PFSK-1 (cell line): Measurements from ENCODE around the gene UGT1A10.

Source experiments
- FOXP2 ChIP-seq: optimal IDR thresholded peaks from 2 replicates; pipeline ENCODE3; 2011; ENCODE audit warnings: borderline replicate concordance, control low read depth, inconsistent platforms; ENCODE audit not compliant: insufficient read depth; ENCODE audit errors: extremely low read length, extremely low read depth
- POLR2AphosphoS5 ChIP-seq: IDR thresholded peaks from 2 replicates; pipeline ENCODE4 v1.6.1; 2012; ENCODE audit warnings: low read depth, mild to moderate bottlenecking, control low read depth, low read length, moderate library complexity
- REST ChIP-seq, 2 experiments: IDR thresholded peaks; 2 replicates each; pipeline versions ENCODE4 v1.6.1 to v1.8.0; 2011 to 2012; ENCODE audit warnings: low read depth in 2 of 2, low read length in 2 of 2, control low read depth in 1 of 2, inconsistent platforms in 1 of 2, mild to moderate bottlenecking in 1 of 2, moderate library complexity in 1 of 2; ENCODE audit not compliant: insufficient read depth in 1 of 2
- SIN3A ChIP-seq: IDR thresholded peaks from 2 replicates; pipeline ENCODE4 v1.6.1; 2012; ENCODE audit warnings: mild to moderate bottlenecking, low read length, moderate library complexity, borderline replicate concordance; ENCODE audit not compliant: insufficient read depth
- TAF1 ChIP-seq: IDR thresholded peaks from 2 replicates; pipeline ENCODE4 v1.6.1; 2012; ENCODE audit warnings: low read length, control low read depth, borderline replicate concordance; ENCODE audit not compliant: insufficient read depth

Gene UGT1A10

GRCh38 chr2:233807966-233808935 lies 172.0 kb downstream of the UGT1A10 start:
- TF ChIP-seq TAF1, result no peak
- TF ChIP-seq FOXP2, result no peak
- TF ChIP-seq SIN3A, result no peak
- TF ChIP-seq POLR2AphosphoS5, result no peak
- TF ChIP-seq REST (IDR thresholded peaks at IDR 0.05; ENCODE audit: insufficient read depth in 1 of 2, low read depth in 2 of 2, low read length in 2 of 2), result no peak

- no peak for TF ChIP-seq TAF1
- no peak for TF ChIP-seq SIN3A
- no peak for TF ChIP-seq REST (IDR thresholded peaks at IDR 0.05; ENCODE audit: insufficient read depth in 1 of 2, low read depth in 2 of 2, low read length in 2 of 2)
- no peak for TF ChIP-seq FOXP2
- TF ChIP-seq POLR2AphosphoS5, result no peak
These were observed 174.1 kb downstream of the UGT1A10 start for GRCh38 chr2:233810385-233810784.

- TF ChIP-seq TAF1, result no peak
- TF ChIP-seq POLR2AphosphoS5, result no peak
- TF ChIP-seq SIN3A, result no peak
- no peak for TF ChIP-seq REST (IDR thresholded peaks at IDR 0.05; ENCODE audit: insufficient read depth in 1 of 2, low read depth in 2 of 2, low read length in 2 of 2)
- no peak for TF ChIP-seq FOXP2
These were observed 174.8 kb downstream of the UGT1A10 start for GRCh38 chr2:233811087-233811486.

- TF ChIP-seq TAF1 (no peak), SIN3A (no peak), REST (IDR thresholded peaks at IDR 0.05; ENCODE audit: insufficient read depth in 1 of 2, low read depth in 2 of 2, low read length in 2 of 2) (no peak), FOXP2 (no peak), POLR2AphosphoS5 (no peak)
These were observed 175.5 kb downstream of the UGT1A10 start for GRCh38 chr2:233811732-233812131.
